CD8-positive, alpha-beta memory T cell (primary cell): ENCODE data around the gene LDLRAD2. TPM values are rescaled to one million over a fixed set of nuclear protein-coding genes. Genes with fewer than 3 reads are reported as not detected.

Experiments
- CTCF ChIA-PET: fragments of 350-600 bp; sonication (Branson Sonifier 250); formaldehyde crosslinking; loops from one replicate; lab custom pipeline; 2021; ENCODE audit warnings: antibody characterized with exemption; lab: Charles Lee
- POLR2A ChIA-PET: fragments of 350-600 bp; sonication (Branson Sonifier 250); formaldehyde crosslinking; loops from one replicate; lab custom pipeline; 2021; ENCODE audit warnings: antibody characterized with exemption; lab: Charles Lee
- DNase-seq, 5 donors: peaks; one replicate each; pipeline versions ENCODE4 v3.0.0 to v3.0.0-alpha.2; 2020 to 2022; ENCODE audit warnings: mixed read lengths in 1 of 5
- H3K27ac ChIP-seq: one replicate; pipeline ENCODE4 v1.7.0; 2013; ENCODE audit warnings: low read depth, mild to moderate bottlenecking, low read length, moderate library complexity
- H3K27me3 ChIP-seq: 2 replicates; pipeline ENCODE4 v1.7.0; 2013; ENCODE audit warnings: low read length, mild to moderate bottlenecking; ENCODE audit not compliant: insufficient read depth, poor library complexity, severe bottlenecking
- H3K36me3 ChIP-seq: 2 replicates; pipeline ENCODE4 v1.7.0; 2013; ENCODE audit warnings: mild to moderate bottlenecking, low read length, moderate library complexity; ENCODE audit not compliant: insufficient read depth
- H3K4me1 ChIP-seq: 2 replicates; pipeline ENCODE4 v1.7.0; 2013; ENCODE audit warnings: mild to moderate bottlenecking, low read length, moderate library complexity; ENCODE audit not compliant: insufficient read depth
- H3K4me3 ChIP-seq: 2 replicates; pipeline ENCODE4 v1.7.0; 2013; ENCODE audit warnings: mild to moderate bottlenecking, low read length
- H3K9me3 ChIP-seq: 2 replicates; pipeline ENCODE4 v1.7.0; 2013; ENCODE audit warnings: mild to moderate bottlenecking, low read length
- H3K27ac Mint-ChIP-seq, 8 donors: one replicate each; pipeline ENCODE4 v1.8.0; 2020 to 2021; ENCODE audit warnings: mixed read lengths in 8 of 8, mild to moderate bottlenecking in 6 of 8, inconsistent platforms in 3 of 8, moderate library complexity in 3 of 8
- H3K27me3 Mint-ChIP-seq, 2 donors: one replicate each; pipeline ENCODE4 v1.8.0; 2020 to 2021; ENCODE audit warnings: mixed read lengths in 2 of 2, mild to moderate bottlenecking in 1 of 2, moderate library complexity in 1 of 2
- H3K36me3 Mint-ChIP-seq, 3 donors: one replicate each; pipeline ENCODE4 v1.8.0; 2020 to 2021; ENCODE audit warnings: mixed read lengths in 3 of 3, inconsistent platforms in 1 of 3, mild to moderate bottlenecking in 1 of 3
- H3K4me1 Mint-ChIP-seq, 3 donors: one replicate each; pipeline ENCODE4 v1.8.0; 2020 to 2021; ENCODE audit warnings: mixed read lengths in 3 of 3, inconsistent platforms in 1 of 3, mild to moderate bottlenecking in 1 of 3
- H3K4me3 Mint-ChIP-seq, 7 donors: one replicate each; pipeline ENCODE4 v1.8.0; 2020 to 2021; ENCODE audit warnings: mixed read lengths in 7 of 7, mild to moderate bottlenecking in 6 of 7, moderate library complexity in 4 of 7, inconsistent platforms in 2 of 7
- H3K9me3 Mint-ChIP-seq, 5 donors: one replicate each; pipeline ENCODE4 v1.8.0; 2020 to 2022; ENCODE audit warnings: mixed read lengths in 5 of 5, mild to moderate bottlenecking in 3 of 5, moderate library complexity in 2 of 5, inconsistent platforms in 1 of 5
- polyA plus RNA-seq: library from polyadenylated mRNA; unstranded; fragments of 300-500 nt; fragmentation: Illumina TruSeq; gene quantifications from one replicate; pipeline ENCODE4 v1.2.3, GENCODE V29; 2021
- total RNA-seq, 2 experiments: library from RNA; stranded (reverse); gene quantifications; one replicate each; pipeline ENCODE4 v1.2.3, GENCODE V29; 2021

The LDLRAD2 gene
- total and polyA plus RNA-seq, 3 experiments from 2014 or later, result not detected

- peaks cover 0 to 4% (median 2%) of the 10 kb centered on the region in 5 donors for H3K9me3 Mint-ChIP-seq
- H3K36me3 ChIP-seq, result no peaks in the 10 kb centered on the region
- no peak overlapping the region for H3K4me3 ChIP-seq
- peaks cover 0 to 3% (median 0%) of the 10 kb centered on the region in 3 donors for H3K36me3 Mint-ChIP-seq
- H3K27me3 ChIP-seq, result peaks cover 6% of the 10 kb centered on the region
- H3K27me3 Mint-ChIP-seq, result peaks cover 14 to 31% of the 10 kb centered on the region in 2 donors
- H3K4me1 ChIP-seq, result no peaks in the 10 kb centered on the region
- peak overlapping the region in 6 of 7 donors; percentile 40 to 82 (median 63) for H3K4me3 Mint-ChIP-seq
- DNase-seq, result peak in 2 of 5 donors; percentile 3 to 41
- no peak overlapping the region for H3K27ac ChIP-seq
- H3K9me3 ChIP-seq, result no peaks in the 10 kb centered on the region
- POLR2A ChIA-PET, result no interaction called here
- no peak overlapping the region for H3K27ac Mint-ChIP-seq
- CTCF ChIA-PET, result no interaction called here
- peaks cover 5 to 10% (median 9%) of the 10 kb centered on the region in 3 donors for H3K4me1 Mint-ChIP-seq
Measured at GRCh38 chr1:21814241-21814918, 2.3 kb downstream of the LDLRAD2 start.

GRCh38 chr1:21814981-21815582, 3.0 kb downstream of the LDLRAD2 start:
- Mint-ChIP-seq H3K4me3 (peak overlapping the region in 6 of 7 donors; percentile 14 to 69 (median 54)), H3K36me3 (peaks cover 0 to 3% (median 0%) of the 10 kb centered on the region in 3 donors), H3K27ac (peak overlapping the region in 1 of 8 donors; percentile 6), H3K4me1 (peaks cover 5 to 10% (median 9%) of the 10 kb centered on the region in 3 donors), H3K9me3 (peaks cover 0 to 4% (median 2%) of the 10 kb centered on the region in 5 donors), H3K27me3 (peaks cover 16 to 31% of the 10 kb centered on the region in 2 donors)
- ChIA-PET CTCF (no interaction called here), POLR2A (no interaction called here)
- DNase-seq, result no peak
- no peaks in the 10 kb centered on the region for H3K36me3 ChIP-seq
- H3K9me3 ChIP-seq, result no peaks in the 10 kb centered on the region
- no peak overlapping the region for H3K4me3 ChIP-seq
- H3K4me1 ChIP-seq, result no peaks in the 10 kb centered on the region
- peaks cover 6% of the 10 kb centered on the region for H3K27me3 ChIP-seq
- H3K27ac ChIP-seq, result no peak overlapping the region

- Histone ChIP-seq H3K27me3 (peaks cover 6% of the 10 kb centered on the region), H3K4me3 (no peak overlapping the region), H3K4me1 (no peaks in the 10 kb centered on the region), H3K36me3 (no peaks in the 10 kb centered on the region), H3K27ac (no peak overlapping the region), H3K9me3 (no peaks in the 10 kb centered on the region)
- Mint-ChIP-seq H3K4me1 (peaks cover 5 to 10% (median 9%) of the 10 kb centered on the region in 3 donors), H3K4me3 (no peak overlapping the region), H3K36me3 (peaks cover 0 to 3% (median 0%) of the 10 kb centered on the region in 3 donors), H3K27ac (peak overlapping the region in 1 of 8 donors; percentile 23), H3K9me3 (peaks cover 0 to 2% (median 2%) of the 10 kb centered on the region in 5 donors), H3K27me3 (peaks cover 16 to 27% of the 10 kb centered on the region in 2 donors)
- DNase-seq, result no peak
- ChIA-PET CTCF (no interaction called here), POLR2A (no interaction called here)
Measured at GRCh38 chr1:21815724-21816321, 3.8 kb downstream of the LDLRAD2 start.

GRCh38 chr1:21816602-21817302, 4.7 kb downstream of the LDLRAD2 start:
- Histone ChIP-seq H3K4me1 (no peaks in the 10 kb centered on the region), H3K27ac (no peak overlapping the region), H3K36me3 (no peaks in the 10 kb centered on the region), H3K27me3 (peaks cover 3% of the 10 kb centered on the region), H3K4me3 (no peak overlapping the region), H3K9me3 (no peaks in the 10 kb centered on the region)
- Mint-ChIP-seq H3K9me3 (peaks cover 0 to 2% (median 2%) of the 10 kb centered on the region in 5 donors), H3K36me3 (peaks cover 0 to 3% (median 0%) of the 10 kb centered on the region in 3 donors), H3K4me1 (peaks cover 5 to 10% (median 9%) of the 10 kb centered on the region in 3 donors), H3K27ac (no peak overlapping the region), H3K27me3 (peaks cover 13 to 21% of the 10 kb centered on the region in 2 donors), H3K4me3 (no peak overlapping the region)
- no peak for DNase-seq
- ChIA-PET CTCF (no interaction called here), POLR2A (no interaction called here)

GRCh38 chr1:21818656-21819055, 6.6 kb downstream of the LDLRAD2 start:
- peaks cover 4 to 11% of the 10 kb centered on the region in 2 donors for H3K27me3 Mint-ChIP-seq
- Histone ChIP-seq H3K4me3 (no peak overlapping the region), H3K27ac (no peak overlapping the region), H3K27me3 (no peaks in the 10 kb centered on the region), H3K9me3 (no peaks in the 10 kb centered on the region), H3K4me1 (no peaks in the 10 kb centered on the region), H3K36me3 (no peaks in the 10 kb centered on the region)
- DNase-seq, result peak in 2 of 5 donors; percentile 14 to 18
- H3K9me3 Mint-ChIP-seq, result peaks cover 0 to 2% (median 0%) of the 10 kb centered on the region in 5 donors
- H3K36me3 Mint-ChIP-seq, result peaks cover 0 to 3% (median 0%) of the 10 kb centered on the region in 3 donors
- CTCF ChIA-PET, result no interaction called here
- H3K4me3 Mint-ChIP-seq, result no peak overlapping the region
- POLR2A ChIA-PET, result interaction anchor here (0.5 kb wide), 1 partner anchor 112 kb away, joined by 3 read pairs; no protein-coding TSS in a partner anchor
- peaks cover 5 to 10% (median 6%) of the 10 kb centered on the region in 3 donors for H3K4me1 Mint-ChIP-seq
- H3K27ac Mint-ChIP-seq, result peak overlapping the region in 1 of 8 donors; percentile 44

GRCh38 chr1:21820597-21821232, 8.7 kb downstream of the LDLRAD2 start:
- Mint-ChIP-seq H3K36me3 (no peaks in the 10 kb centered on the region), H3K9me3 (no peaks in the 10 kb centered on the region), H3K27ac (no peak overlapping the region), H3K4me1 (peaks cover 0 to 4% (median 2%) of the 10 kb centered on the region in 3 donors), H3K4me3 (no peak overlapping the region), H3K27me3 (peaks cover 2 to 3% of the 10 kb centered on the region in 2 donors)
- H3K36me3 ChIP-seq, result no peaks in the 10 kb centered on the region
- ChIA-PET POLR2A (no interaction called here), CTCF (no interaction called here)
- H3K27ac ChIP-seq, result no peak overlapping the region
- H3K4me1 ChIP-seq, result no peaks in the 10 kb centered on the region
- no peak overlapping the region for H3K4me3 ChIP-seq
- no peaks in the 10 kb centered on the region for H3K27me3 ChIP-seq
- no peaks in the 10 kb centered on the region for H3K9me3 ChIP-seq
- DNase-seq, result no peak

- Mint-ChIP-seq H3K4me1 (peaks cover 0 to 4% (median 2%) of the 10 kb centered on the region in 3 donors), H3K4me3 (no peak overlapping the region), H3K9me3 (no peaks in the 10 kb centered on the region), H3K27ac (no peak overlapping the region), H3K27me3 (peaks cover 0 to 2% of the 10 kb centered on the region in 2 donors), H3K36me3 (no peaks in the 10 kb centered on the region)
- CTCF ChIA-PET, result no interaction called here
- Histone ChIP-seq H3K9me3 (no peaks in the 10 kb centered on the region), H3K4me3 (no peak overlapping the region), H3K36me3 (no peaks in the 10 kb centered on the region), H3K27me3 (no peaks in the 10 kb centered on the region), H3K27ac (no peak overlapping the region), H3K4me1 (no peaks in the 10 kb centered on the region)
- no peak for DNase-seq
- POLR2A ChIA-PET, result no interaction called here
Measured at GRCh38 chr1:21821385-21822019, 9.4 kb downstream of the LDLRAD2 start.
